ENCODE data around the gene RNU2-1.
A peak's percentile ranks its signal among the peaks of the same experiment; 100 is the strongest.
"Not testable (repeated sequence)": the region's sequence is repeated elsewhere in the genome, so short reads cannot be mapped to it uniquely, and the experiment has no call there.

The RNU2-1 gene

GRCh38 chr17:43233877-43234276 lies at the start of gene RNU2-1:
Gene RNU2-1, minus strand, starts transcription at chr17:43233977.
- DNase-seq = not testable (repeated sequence)

- not testable (repeated sequence) for DNase-seq
Measured at GRCh38 chr17:43272914-43273313, 39.1 kb upstream of the RNU2-1 start.

- DNase-seq = peak; percentile 0 to 5
Measured at GRCh38 chr17:43272483-43272882, 38.7 kb upstream of the RNU2-1 start.

- DNase-seq = not testable (repeated sequence)
Measured at GRCh38 chr17:43270552-43271504, 37.1 kb upstream of the RNU2-1 start.

- DNase-seq = not testable (repeated sequence)
Measured at GRCh38 chr17:43246456-43246855, 12.7 kb upstream of the RNU2-1 start.

GRCh38 chr17:43240596-43241352 lies 7.0 kb upstream of the RNU2-1 start:
- DNase-seq = not testable (repeated sequence)

- DNase-seq = not testable (repeated sequence)
Measured at GRCh38 chr17:43239597-43239996, 5.8 kb upstream of the RNU2-1 start.

- DNase-seq = not testable (repeated sequence)
Measured at GRCh38 chr17:43233263-43233662, 514 bp downstream of the RNU2-1 start.

GRCh38 chr17:43232021-43232699 lies 1.6 kb downstream of the RNU2-1 start:
- DNase-seq = not testable (repeated sequence)

GRCh38 chr17:43231205-43232020 lies 2.4 kb downstream of the RNU2-1 start:
- DNase-seq = not testable (repeated sequence)

GRCh38 chr17:43228020-43228782 lies 5.6 kb downstream of the RNU2-1 start, which contains the start of gene CCDC200:
Gene CCDC200, minus strand, starts transcription at chr17:43228623. Its CDS starts 69 bp downstream, at chr17:43228554.
- DNase-seq = not testable (repeated sequence)

GRCh38 chr17:43226393-43226792 lies 7.4 kb downstream of the RNU2-1 start:
- DNase-seq = no peak

GRCh38 chr17:43224146-43224705 lies 9.6 kb downstream of the RNU2-1 start:
- DNase-seq = no peak

GRCh38 chr17:43220511-43221125 lies 13.2 kb downstream of the RNU2-1 start:
- DNase-seq = no peak

- no peak for DNase-seq
Measured at GRCh38 chr17:43219746-43220380, 13.9 kb downstream of the RNU2-1 start.

- DNase-seq = no peak
Measured at GRCh38 chr17:43219001-43219400, 14.8 kb downstream of the RNU2-1 start.

- DNase-seq = no peak
Measured at GRCh38 chr17:43217614-43218087, 16.1 kb downstream of the RNU2-1 start.

- DNase-seq = no peak
Measured at GRCh38 chr17:43216762-43217613, 16.8 kb downstream of the RNU2-1 start.

- DNase-seq = no peak
Measured at GRCh38 chr17:43216369-43216761, 17.4 kb downstream of the RNU2-1 start.

Measured in CD4-positive, alpha-beta T cell treated with Interleukin-4 for 1 hour (primary cell).